PC-9 (cell line): ENCODE measurements around the gene ULBP3.
"Not testable (repeated sequence)": the region's sequence is repeated elsewhere in the genome, so short reads cannot be mapped to it uniquely, and the experiment has no call there.

Experiments
- CTCF ChIP-seq: fragments of 200-600 bp; sonication (generic); conservative IDR thresholded peaks from 2 replicates; pipeline ENCODE4 v1.6.1; 2017; ENCODE audit warnings: mixed run types, antibody characterized with exemption, mild to moderate bottlenecking, moderate library complexity
- EZH2 ChIP-seq: fragments of 200-600 bp; sonication (generic); IDR thresholded peaks from 2 replicates; pipeline ENCODE4 v1.8.0; 2017; ENCODE audit warnings: antibody characterized with exemption, low read depth

GRCh38 chr6:150013785-150014622 is 54.9 kb downstream of the ULBP3 start:
- not testable (repeated sequence) for TF ChIP-seq EZH2, CTCF
